HEK293 (cell line): ENCODE results near the gene CPLANE1.

ENCODE experiments used
- CTCF ChIA-PET: fragments of 350-600 bp; formaldehyde crosslinking; extraction: SDS; loops from one replicate; lab custom pipeline; 2021; ENCODE audit warnings: antibody characterized with exemption; lab: Yijun Ruan, JAX
- POLR2A ChIA-PET: fragments of 300-600 bp; formaldehyde crosslinking; extraction: SDS; loops from one replicate; lab custom pipeline; 2020; ENCODE audit warnings: antibody characterized with exemption, inconsistent platforms; lab: Yijun Ruan, JAX
- H3K27ac ChIP-seq: fragments of 200-500 bp; sonication (Bioruptor generic); 2 replicates; pipeline ENCODE4 v1.5.1; 2014; ENCODE audit warnings: low read depth, low read length, control low read depth, inconsistent platforms; ENCODE audit errors: extremely low read depth
- H3K36me3 ChIP-seq, 2 experiments: fragments of 200-500 bp in 1 of 2; sonication (Bioruptor generic) in 1 of 2; 1 replicate in 1 of 2; 2 replicates in 1 of 2; pipeline ENCODE4 v1.5.1; 2014 to 2017; ENCODE audit warnings: inconsistent platforms in 2 of 2, low read length in 2 of 2; ENCODE audit not compliant: control insufficient read depth in 2 of 2, insufficient read depth in 1 of 2
- H3K4me1 ChIP-seq: fragments of 200-500 bp; sonication (Bioruptor generic); 2 replicates; pipeline ENCODE4 v1.5.1; 2014; ENCODE audit warnings: mild to moderate bottlenecking, low read length, inconsistent platforms; ENCODE audit not compliant: control insufficient read depth, insufficient read depth
- H3K4me3 ChIP-seq: 2 replicates; pipeline ENCODE4 v1.5.1; 2011; ENCODE audit warnings: low read depth, mild to moderate bottlenecking, control low read depth, low read length, moderate library complexity
- H3K9me3 ChIP-seq: fragments of 200-500 bp; sonication (Bioruptor generic); 2 replicates; pipeline ENCODE4 v1.5.1; 2014; ENCODE audit warnings: low read depth, low read length, inconsistent platforms; ENCODE audit not compliant: control insufficient read depth, insufficient read depth
- EGR2 ChIP-seq: fragments of 450-650 bp; formaldehyde crosslinking; IDR thresholded peaks from 2 replicates; pipeline ENCODE4 v1.5.1; 2016; ENCODE audit warnings: low read depth, missing biosample characterization, missing genetic modification characterization
- HOXD13 ChIP-seq: sonication (generic); formaldehyde crosslinking; IDR thresholded peaks from 2 replicates; pipeline ENCODE4 v1.8.0; 2022; ENCODE audit warnings: missing genetic modification reagents, borderline replicate concordance
- SCRT2 ChIP-seq: fragments of 450-650 bp; formaldehyde crosslinking; IDR thresholded peaks from 2 replicates; pipeline ENCODE4 v1.5.1; 2016; ENCODE audit warnings: missing biosample characterization, missing genetic modification characterization
- ZFP37 ChIP-seq: fragments of 450-650 bp; formaldehyde crosslinking; IDR thresholded peaks from 2 replicates; pipeline ENCODE4 v1.5.1; 2016; ENCODE audit warnings: missing biosample characterization, missing genetic modification characterization
- ZNF146 ChIP-seq: fragments of 450-650 bp; formaldehyde crosslinking; IDR thresholded peaks from 2 replicates; pipeline ENCODE4 v1.5.1; 2016; ENCODE audit warnings: missing biosample characterization, missing genetic modification characterization
- ZNF239 ChIP-seq: fragments of 450-650 bp; formaldehyde crosslinking; IDR thresholded peaks from 2 replicates; pipeline ENCODE4 v1.5.1; 2016; ENCODE audit warnings: missing biosample characterization, missing genetic modification characterization
- ZNF510 ChIP-seq: fragments of 450-650 bp; formaldehyde crosslinking; IDR thresholded peaks from 2 replicates; pipeline ENCODE4 v1.5.1; 2018; ENCODE audit warnings: mild to moderate bottlenecking, missing genetic modification characterization, missing biosample characterization; ENCODE audit not compliant: insufficient replicate concordance
- ZNF664 ChIP-seq: fragments of 450-650 bp; formaldehyde crosslinking; IDR thresholded peaks from 2 replicates; pipeline ENCODE4 v1.5.1; 2016; ENCODE audit warnings: missing biosample characterization, missing genetic modification characterization
- ZNF791 ChIP-seq: fragments of 450-650 bp; formaldehyde crosslinking; IDR thresholded peaks from 2 replicates; pipeline ENCODE4 v1.5.1; 2016; ENCODE audit warnings: missing biosample characterization, missing genetic modification characterization
- TF ChIP-seq, protein P1 (sequence below): fragments of 450-650 bp; formaldehyde crosslinking; IDR thresholded peaks from 2 replicates; pipeline ENCODE4 v1.5.1; 2016; ENCODE audit warnings: missing biosample characterization, missing genetic modification characterization, low read depth
- TF ChIP-seq, protein P2 (sequence below): fragments of 450-650 bp; formaldehyde crosslinking; IDR thresholded peaks from 2 replicates; pipeline ENCODE4 v1.5.1; 2016; ENCODE audit warnings: missing biosample characterization, missing genetic modification characterization
- TF ChIP-seq, protein P3 (sequence below): fragments of 450-650 bp; formaldehyde crosslinking; IDR thresholded peaks from 2 replicates; pipeline ENCODE4 v1.5.1; 2016; ENCODE audit warnings: missing biosample characterization, missing genetic modification characterization, borderline replicate concordance
- TF ChIP-seq, protein P4 (sequence below): fragments of 450-650 bp; formaldehyde crosslinking; IDR thresholded peaks from 2 replicates; pipeline ENCODE4 v1.5.1; 2016; ENCODE audit warnings: missing biosample characterization, missing genetic modification characterization

Gene CPLANE1

DNA sequence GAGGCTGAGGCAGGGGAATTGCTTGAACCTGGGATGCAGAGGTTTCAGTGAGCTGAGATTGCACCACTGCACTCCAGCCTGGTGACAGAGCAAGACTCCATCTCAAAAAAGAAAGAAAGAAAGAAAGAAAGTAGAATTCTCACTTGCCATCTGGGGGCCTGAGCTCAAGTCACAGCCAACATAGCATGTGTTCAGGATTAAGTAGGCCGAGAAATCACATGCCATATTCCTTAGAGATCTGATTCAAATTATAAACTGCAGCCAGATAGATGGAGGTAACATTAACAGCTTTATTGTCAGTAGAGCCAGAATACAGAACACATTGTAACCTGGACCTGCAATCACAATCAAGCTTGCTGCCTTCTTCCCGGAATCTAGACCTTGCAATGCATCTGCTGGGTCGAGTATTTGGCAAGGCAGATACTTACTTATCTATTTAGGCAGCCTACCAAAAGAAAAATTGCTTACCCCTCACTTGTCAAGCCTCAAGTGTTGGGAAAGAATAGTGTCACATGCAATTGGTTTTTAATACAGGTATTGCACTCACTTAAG is 173.7 kb downstream of the CPLANE1 start:
- Histone ChIP-seq H3K4me3 (no peak overlapping the region), H3K9me3 (no peaks in the 10 kb centered on the region), H3K4me1 (no peaks in the 10 kb centered on the region), H3K36me3 (peaks cover 11 to 20% of the 10 kb centered on the region in 2 experiments)
- CTCF ChIA-PET: interaction anchor here (0.5 to 1.2 kb wide), 2 partner anchors 366 to 375 kb away, joined by 3 to 5 read pairs; no protein-coding TSS in a partner anchor
- TF ChIP-seq, protein P1, sequence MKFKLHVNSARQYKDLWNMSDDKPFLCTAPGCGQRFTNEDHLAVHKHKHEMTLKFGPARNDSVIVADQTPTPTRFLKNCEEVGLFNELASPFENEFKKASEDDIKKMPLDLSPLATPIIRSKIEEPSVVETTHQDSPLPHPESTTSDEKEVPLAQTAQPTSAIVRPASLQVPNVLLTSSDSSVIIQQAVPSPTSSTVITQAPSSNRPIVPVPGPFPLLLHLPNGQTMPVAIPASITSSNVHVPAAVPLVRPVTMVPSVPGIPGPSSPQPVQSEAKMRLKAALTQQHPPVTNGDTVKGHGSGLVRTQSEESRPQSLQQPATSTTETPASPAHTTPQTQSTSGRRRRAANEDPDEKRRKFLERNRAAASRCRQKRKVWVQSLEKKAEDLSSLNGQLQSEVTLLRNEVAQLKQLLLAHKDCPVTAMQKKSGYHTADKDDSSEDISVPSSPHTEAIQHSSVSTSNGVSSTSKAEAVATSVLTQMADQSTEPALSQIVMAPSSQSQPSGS: no peak
- TF ChIP-seq ZNF510 (tag by site-specific recombination) (no peak), HOXD13 (CRISPR knock-in tag) (no peak), SCRT2 (tag by site-specific recombination) (no peak), ZNF146 (tag by site-specific recombination) (no peak), ZNF791 (tag by site-specific recombination) (no peak), ZNF664 (tag by site-specific recombination) (no peak), ZFP37 (tag by site-specific recombination) (no peak), EGR2 (tag by site-specific recombination) (no peak)
- TF ChIP-seq, protein P2, sequence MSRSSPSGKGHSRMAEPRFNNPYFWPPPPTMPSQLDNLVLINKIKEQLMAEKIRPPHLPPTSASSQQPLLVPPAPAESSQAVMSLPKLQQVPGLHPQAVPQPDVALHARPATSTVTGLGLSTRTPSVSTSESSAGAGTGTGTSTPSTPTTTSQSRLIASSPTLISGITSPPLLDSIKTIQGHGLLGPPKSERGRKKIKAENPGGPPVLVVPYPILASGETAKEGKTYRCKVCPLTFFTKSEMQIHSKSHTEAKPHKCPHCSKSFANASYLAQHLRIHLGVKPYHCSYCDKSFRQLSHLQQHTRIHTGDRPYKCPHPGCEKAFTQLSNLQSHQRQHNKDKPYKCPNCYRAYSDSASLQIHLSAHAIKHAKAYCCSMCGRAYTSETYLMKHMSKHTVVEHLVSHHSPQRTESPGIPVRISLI (tag by site-specific recombination): no peak
- TF ChIP-seq, protein P3, sequence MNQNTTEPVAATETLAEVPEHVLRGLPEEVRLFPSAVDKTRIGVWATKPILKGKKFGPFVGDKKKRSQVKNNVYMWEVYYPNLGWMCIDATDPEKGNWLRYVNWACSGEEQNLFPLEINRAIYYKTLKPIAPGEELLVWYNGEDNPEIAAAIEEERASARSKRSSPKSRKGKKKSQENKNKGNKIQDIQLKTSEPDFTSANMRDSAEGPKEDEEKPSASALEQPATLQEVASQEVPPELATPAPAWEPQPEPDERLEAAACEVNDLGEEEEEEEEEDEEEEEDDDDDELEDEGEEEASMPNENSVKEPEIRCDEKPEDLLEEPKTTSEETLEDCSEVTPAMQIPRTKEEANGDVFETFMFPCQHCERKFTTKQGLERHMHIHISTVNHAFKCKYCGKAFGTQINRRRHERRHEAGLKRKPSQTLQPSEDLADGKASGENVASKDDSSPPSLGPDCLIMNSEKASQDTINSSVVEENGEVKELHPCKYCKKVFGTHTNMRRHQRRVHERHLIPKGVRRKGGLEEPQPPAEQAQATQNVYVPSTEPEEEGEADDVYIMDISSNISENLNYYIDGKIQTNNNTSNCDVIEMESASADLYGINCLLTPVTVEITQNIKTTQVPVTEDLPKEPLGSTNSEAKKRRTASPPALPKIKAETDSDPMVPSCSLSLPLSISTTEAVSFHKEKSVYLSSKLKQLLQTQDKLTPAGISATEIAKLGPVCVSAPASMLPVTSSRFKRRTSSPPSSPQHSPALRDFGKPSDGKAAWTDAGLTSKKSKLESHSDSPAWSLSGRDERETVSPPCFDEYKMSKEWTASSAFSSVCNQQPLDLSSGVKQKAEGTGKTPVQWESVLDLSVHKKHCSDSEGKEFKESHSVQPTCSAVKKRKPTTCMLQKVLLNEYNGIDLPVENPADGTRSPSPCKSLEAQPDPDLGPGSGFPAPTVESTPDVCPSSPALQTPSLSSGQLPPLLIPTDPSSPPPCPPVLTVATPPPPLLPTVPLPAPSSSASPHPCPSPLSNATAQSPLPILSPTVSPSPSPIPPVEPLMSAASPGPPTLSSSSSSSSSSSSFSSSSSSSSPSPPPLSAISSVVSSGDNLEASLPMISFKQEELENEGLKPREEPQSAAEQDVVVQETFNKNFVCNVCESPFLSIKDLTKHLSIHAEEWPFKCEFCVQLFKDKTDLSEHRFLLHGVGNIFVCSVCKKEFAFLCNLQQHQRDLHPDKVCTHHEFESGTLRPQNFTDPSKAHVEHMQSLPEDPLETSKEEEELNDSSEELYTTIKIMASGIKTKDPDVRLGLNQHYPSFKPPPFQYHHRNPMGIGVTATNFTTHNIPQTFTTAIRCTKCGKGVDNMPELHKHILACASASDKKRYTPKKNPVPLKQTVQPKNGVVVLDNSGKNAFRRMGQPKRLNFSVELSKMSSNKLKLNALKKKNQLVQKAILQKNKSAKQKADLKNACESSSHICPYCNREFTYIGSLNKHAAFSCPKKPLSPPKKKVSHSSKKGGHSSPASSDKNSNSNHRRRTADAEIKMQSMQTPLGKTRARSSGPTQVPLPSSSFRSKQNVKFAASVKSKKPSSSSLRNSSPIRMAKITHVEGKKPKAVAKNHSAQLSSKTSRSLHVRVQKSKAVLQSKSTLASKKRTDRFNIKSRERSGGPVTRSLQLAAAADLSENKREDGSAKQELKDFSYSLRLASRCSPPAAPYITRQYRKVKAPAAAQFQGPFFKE (tag by site-specific recombination): no peak
- TF ChIP-seq, all 188 proteins: peak for 0
- POLR2A ChIA-PET: no interaction called here
- no peak overlapping the region for H3K27ac ChIP-seq

DNA sequence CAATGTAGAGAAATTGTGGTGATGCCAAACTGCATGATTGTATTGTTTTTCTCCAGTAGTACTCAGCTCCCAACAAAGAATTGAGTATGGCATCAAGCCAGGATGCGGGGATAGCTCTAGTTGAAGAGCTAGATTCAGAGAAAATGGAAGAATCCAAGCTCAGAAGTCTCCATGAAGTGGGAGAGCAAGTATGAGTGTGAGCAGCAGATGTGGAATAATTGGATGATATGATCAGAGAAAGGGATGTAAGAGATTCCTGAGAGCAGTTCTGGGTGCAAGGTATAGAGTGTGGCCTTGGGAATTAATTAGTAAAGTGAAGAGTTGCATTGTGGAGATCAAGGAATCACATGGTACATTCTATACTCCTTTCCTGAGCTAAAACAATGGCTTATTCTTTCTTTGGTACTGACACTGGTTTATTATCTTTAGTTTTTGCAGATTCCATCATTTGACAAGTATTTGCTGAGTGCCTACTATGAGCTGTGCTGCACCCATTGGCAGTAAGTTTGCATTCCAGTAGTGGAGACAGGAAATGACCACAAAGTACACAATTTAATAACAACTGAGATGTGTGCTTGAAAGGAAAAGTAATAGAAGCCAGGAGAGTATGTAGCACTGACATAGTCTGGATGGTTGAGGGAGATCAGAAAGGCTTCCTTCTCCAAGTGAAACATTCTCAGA is 177.1 kb downstream of the CPLANE1 start:
- TF ChIP-seq, protein P4, sequence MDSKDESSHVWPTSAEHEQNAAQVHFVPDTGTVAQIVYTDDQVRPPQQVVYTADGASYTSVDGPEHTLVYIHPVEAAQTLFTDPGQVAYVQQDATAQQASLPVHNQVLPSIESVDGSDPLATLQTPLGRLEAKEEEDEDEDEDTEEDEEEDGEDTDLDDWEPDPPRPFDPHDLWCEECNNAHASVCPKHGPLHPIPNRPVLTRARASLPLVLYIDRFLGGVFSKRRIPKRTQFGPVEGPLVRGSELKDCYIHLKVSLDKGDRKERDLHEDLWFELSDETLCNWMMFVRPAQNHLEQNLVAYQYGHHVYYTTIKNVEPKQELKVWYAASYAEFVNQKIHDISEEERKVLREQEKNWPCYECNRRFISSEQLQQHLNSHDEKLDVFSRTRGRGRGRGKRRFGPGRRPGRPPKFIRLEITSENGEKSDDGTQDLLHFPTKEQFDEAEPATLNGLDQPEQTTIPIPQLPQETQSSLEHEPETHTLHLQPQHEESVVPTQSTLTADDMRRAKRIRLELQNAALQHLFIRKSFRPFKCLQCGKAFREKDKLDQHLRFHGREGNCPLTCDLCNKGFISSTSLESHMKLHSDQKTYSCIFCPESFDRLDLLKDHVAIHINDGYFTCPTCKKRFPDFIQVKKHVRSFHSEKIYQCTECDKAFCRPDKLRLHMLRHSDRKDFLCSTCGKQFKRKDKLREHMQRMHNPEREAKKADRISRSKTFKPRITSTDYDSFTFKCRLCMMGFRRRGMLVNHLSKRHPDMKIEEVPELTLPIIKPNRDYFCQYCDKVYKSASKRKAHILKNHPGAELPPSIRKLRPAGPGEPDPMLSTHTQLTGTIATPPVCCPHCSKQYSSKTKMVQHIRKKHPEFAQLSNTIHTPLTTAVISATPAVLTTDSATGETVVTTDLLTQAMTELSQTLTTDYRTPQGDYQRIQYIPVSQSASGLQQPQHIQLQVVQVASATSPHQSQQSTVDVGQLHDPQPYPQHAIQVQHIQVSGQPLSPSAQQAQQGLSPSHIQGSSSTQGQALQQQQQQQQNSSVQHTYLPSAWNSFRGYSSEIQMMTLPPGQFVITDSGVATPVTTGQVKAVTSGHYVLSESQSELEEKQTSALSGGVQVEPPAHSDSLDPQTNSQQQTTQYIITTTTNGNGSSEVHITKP: peak; percentile 93
- TF ChIP-seq ZNF239 (tag by site-specific recombination): no peak
- Histone ChIP-seq H3K9me3 (no peaks in the 10 kb centered on the region), H3K27ac (no peak overlapping the region), H3K4me1 (no peaks in the 10 kb centered on the region), H3K4me3 (no peak overlapping the region), H3K36me3 (peaks cover 0 to 3% of the 10 kb centered on the region in 2 experiments; a peak in 1 of 3 replicates)
- ChIA-PET POLR2A (no interaction called here), CTCF (interaction anchor here (0.6 to 0.7 kb wide), 2 partner anchors 10 to 248 kb away, joined by 3 read pairs; no protein-coding TSS in a partner anchor)
